ENCODE measurements around the gene WDR55.
"Not testable (repeated sequence)": the region's sequence is repeated elsewhere in the genome, so short reads cannot be mapped to it uniquely, and the experiment has no call there.

The WDR55 gene

GRCh38 chr5:140664359-140665119, at the start of gene WDR55:
WDR55 (plus strand) TSS chr5:140664904; CDS start chr5:140664913, 9 bp downstream.
- DNase-seq (ENCODE audit: low spot score): peak; percentile 93

GRCh38 chr5:140622301-140622700, 42.4 kb upstream of the WDR55 start:
- no peak for DNase-seq (ENCODE audit: low spot score)

- not testable (repeated sequence) for DNase-seq (ENCODE audit: low spot score)
These were observed 41.6 kb upstream of the WDR55 start for GRCh38 chr5:140623061-140623460.

- not testable (repeated sequence) for DNase-seq (ENCODE audit: low spot score)
These were observed 39.8 kb upstream of the WDR55 start for GRCh38 chr5:140624886-140625285.

GRCh38 chr5:140627972-140628371, 36.7 kb upstream of the WDR55 start:
- DNase-seq (ENCODE audit: low spot score): no peak

- no peak for DNase-seq (ENCODE audit: low spot score)
These were observed 36.0 kb upstream of the WDR55 start for GRCh38 chr5:140628711-140629110.

GRCh38 chr5:140630292-140631035, 34.2 kb upstream of the WDR55 start:
- DNase-seq (ENCODE audit: low spot score): no peak

- DNase-seq (ENCODE audit: low spot score): no peak
These were observed 33.7 kb upstream of the WDR55 start for GRCh38 chr5:140631036-140631417.

GRCh38 chr5:140631831-140632365, 32.8 kb upstream of the WDR55 start:
- no peak for DNase-seq (ENCODE audit: low spot score)

- peak; percentile 43 for DNase-seq (ENCODE audit: low spot score)
These were observed 32.2 kb upstream of the WDR55 start for GRCh38 chr5:140632366-140633020.

GRCh38 chr5:140633021-140633471, 31.7 kb upstream of the WDR55 start, which contains the start of gene CD14:
CD14 (minus strand) TSS chr5:140633175; CDS start chr5:140633071, 104 bp downstream.
- DNase-seq (ENCODE audit: low spot score): peak; percentile 59

GRCh38 chr5:140633501-140633900, 31.2 kb upstream of the WDR55 start:
- no peak for DNase-seq (ENCODE audit: low spot score)

GRCh38 chr5:140634103-140634502, 30.6 kb upstream of the WDR55 start:
- DNase-seq (ENCODE audit: low spot score): no peak

GRCh38 chr5:140635291-140636257, 29.1 kb upstream of the WDR55 start:
- DNase-seq (ENCODE audit: low spot score): no peak

- no peak for DNase-seq (ENCODE audit: low spot score)
These were observed 27.2 kb upstream of the WDR55 start for GRCh38 chr5:140637371-140638100.

- DNase-seq (ENCODE audit: low spot score): not testable (repeated sequence)
These were observed 25.9 kb upstream of the WDR55 start for GRCh38 chr5:140638898-140639147.

GRCh38 chr5:140639148-140639981, 25.3 kb upstream of the WDR55 start, which contains the start of gene TMCO6:
TMCO6 (plus strand) TSS chr5:140639451; CDS start chr5:140639528, 77 bp downstream.
- peak; percentile 92 for DNase-seq (ENCODE audit: low spot score)

- DNase-seq (ENCODE audit: low spot score): no peak
These were observed 23.0 kb upstream of the WDR55 start for GRCh38 chr5:140641716-140642115.

- no peak for DNase-seq (ENCODE audit: low spot score)
These were observed 22.0 kb upstream of the WDR55 start for GRCh38 chr5:140642718-140643117.

GRCh38 chr5:140647042-140647419, 17.7 kb upstream of the WDR55 start:
- no peak for DNase-seq (ENCODE audit: low spot score)

Data from HuH-7 (cell line).